Gastrocnemius medialis (tissue), 4 donors: ENCODE results near the gene MACROD2. TPM values are rescaled to one million over a fixed set of nuclear protein-coding genes. Genes with fewer than 3 reads are reported as not detected.
A peak's percentile ranks its signal among the peaks of the same experiment; 100 is the strongest.

Source experiments
- ATAC-seq, 2 donors: fragments of 150-250 bp; one replicate each; pipeline ENCODE4 v1.9.1; 2016
- DNase-seq, 2 donors: peaks; one replicate each; pipeline ENCODE4 v3.0.0-alpha.2; 2019
- H3K27ac ChIP-seq, 4 donors: fragments of 200-600 bp; sonication (generic); 1 replicate in 1 of 4; 2 replicates in 3 of 4; pipeline ENCODE4 v1.5.1; 2016 to 2018; ENCODE audit warnings: mild to moderate bottlenecking in 2 of 4, moderate library complexity in 1 of 4
- H3K27me3 ChIP-seq, 3 donors: fragments of 200-600 bp; sonication (generic) in 2 of 3; 1 replicate in 1 of 3; 2 replicates in 2 of 3; pipeline versions ENCODE4 v1.5.1 to v1.6.0; 2016 to 2019; ENCODE audit warnings: mild to moderate bottlenecking in 1 of 3, moderate library complexity in 1 of 3
- H3K36me3 ChIP-seq, 2 donors: fragments of 200-600 bp; sonication (generic) in 1 of 2; one replicate each; pipeline ENCODE4 v1.5.1; 2017 to 2018
- H3K4me1 ChIP-seq, 2 donors: fragments of 200-600 bp; sonication (generic) in 1 of 2; one replicate each; pipeline ENCODE4 v1.5.1; 2016 to 2017; ENCODE audit warnings: mild to moderate bottlenecking in 2 of 2
- H3K4me3 ChIP-seq, 4 donors: fragments of 200-600 bp; sonication (generic) in 3 of 4; 1 replicate in 1 of 4; 2 replicates in 3 of 4; pipeline ENCODE4 v1.5.1; 2016 to 2019; ENCODE audit warnings: mild to moderate bottlenecking in 2 of 4
- H3K9me3 ChIP-seq, 3 donors: fragments of 200-600 bp; sonication (generic) in 2 of 3; 1 replicate in 1 of 3; 2 replicates in 2 of 3; pipeline ENCODE4 v1.5.1; 2016 to 2019
- CTCF ChIP-seq, 5 experiments: fragments of 450-650 bp in 3 of 5; fragments of 200-600 bp in 2 of 5; sonication (generic) in 2 of 5; IDR thresholded peaks in 4 of 5; conservative IDR thresholded peaks in 1 of 5; 1 replicate in 4 of 5; 2 replicates in 1 of 5; pipeline ENCODE4 v1.5.1; 2016 to 2019; ENCODE audit warnings: antibody characterized with exemption in 5 of 5, mild to moderate bottlenecking in 3 of 5, moderate library complexity in 3 of 5
- POLR2A ChIP-seq, 2 donors: fragments of 450-650 bp; IDR thresholded peaks; one replicate each; pipeline ENCODE4 v1.6.1; 2017; ENCODE audit warnings: antibody characterized with exemption in 2 of 2, mild to moderate bottlenecking in 2 of 2, moderate library complexity in 2 of 2
- in situ Hi-C, 4 donors: fragments of 200-750 bp; cut with MboI; loops; one replicate each; pipeline versions ENCODE4 v1.15.0 to v1.8.0; 2017; ENCODE audit warnings: low sequenced_read_pairs in 4 of 4
- intact Hi-C: fragments of 100-400 bp; cut with DNase I; formaldehyde crosslinking; loops from one replicate; pipeline ENCODE4 v1.15.1; 2023; ENCODE audit warnings: low total_unique reads
- total RNA-seq, 4 donors: library from RNA; depleted of rRNA; stranded (reverse); fragments of >200 nt; gene quantifications; one replicate each; pipeline versions ENCODE4 v1.1.0 to v1.2.3, GENCODE V29; 2016

The MACROD2 gene
- total RNA-seq, 4 donors from 2014 or later = 1.8 to 10.2 (median 3.6) TPM

GRCh38 chr20:13996265-13996664, 949 bp downstream of the MACROD2 start:
- no peaks in the 10 kb centered on the region for H3K27me3 ChIP-seq
- in situ Hi-C loops (no loop called here), intact Hi-C loops (loop anchor here (2.0 kb wide), 1 partner anchor 175 kb away; no protein-coding TSS in a partner anchor)
- TF ChIP-seq CTCF (IDR thresholded peaks at IDR 0.05 in 4 of 5, conservative IDR thresholded peaks at IDR 0.05 in 1 of 5) = no peak
- TF ChIP-seq POLR2A (IDR thresholded peaks at IDR 0.05) = no peak
- no peak for DNase-seq
- H3K4me3 ChIP-seq = peak overlapping the region; percentile 68 to 80 (median 76)
- no peak for ATAC-seq
- H3K4me1 ChIP-seq = no peaks in the 10 kb centered on the region
- no peaks in the 10 kb centered on the region for H3K9me3 ChIP-seq
- peak overlapping the region; percentile 84 to 87 (median 86) for H3K27ac ChIP-seq
- no peaks in the 10 kb centered on the region for H3K36me3 ChIP-seq

GRCh38 chr20:14000917-14001316, 5.6 kb downstream of the MACROD2 start:
- no peak for ATAC-seq
- no peaks in the 10 kb centered on the region for H3K27me3 ChIP-seq
- no peak overlapping the region for H3K27ac ChIP-seq
- no peak overlapping the region for H3K4me3 ChIP-seq
- intact Hi-C loops (no loop called here), in situ Hi-C loops (no loop called here)
- no peak for DNase-seq
- H3K36me3 ChIP-seq = no peaks in the 10 kb centered on the region
- no peaks in the 10 kb centered on the region for H3K4me1 ChIP-seq
- H3K9me3 ChIP-seq = no peaks in the 10 kb centered on the region
- TF ChIP-seq CTCF (IDR thresholded peaks at IDR 0.05 in 4 of 5, conservative IDR thresholded peaks at IDR 0.05 in 1 of 5) (no peak), POLR2A (IDR thresholded peaks at IDR 0.05) (no peak)

DNA sequence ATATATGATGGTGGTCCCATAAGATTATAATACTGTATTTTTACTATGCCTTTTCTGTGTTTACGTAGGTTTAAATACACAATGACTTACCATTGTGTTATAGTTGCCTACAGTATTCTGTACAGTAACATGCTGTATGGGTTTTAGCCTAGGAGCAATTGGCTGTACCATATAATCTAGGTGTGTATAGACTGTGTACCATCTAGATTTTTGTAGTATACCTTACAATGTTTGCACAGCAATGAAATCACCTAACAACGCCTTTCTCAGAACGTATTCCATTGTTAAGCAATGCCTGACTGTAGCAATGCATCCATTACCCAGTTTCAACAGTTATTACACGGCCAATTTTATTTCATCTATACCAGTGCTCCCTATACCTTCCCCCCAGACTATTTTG, 10.7 kb downstream of the MACROD2 start:
- Histone ChIP-seq H3K27me3 (no peaks in the 10 kb centered on the region), H3K4me3 (no peak overlapping the region), H3K9me3 (no peaks in the 10 kb centered on the region), H3K4me1 (no peaks in the 10 kb centered on the region), H3K27ac (no peak overlapping the region), H3K36me3 (no peaks in the 10 kb centered on the region)
- no peak for ATAC-seq
- in situ Hi-C loops (no loop called here), intact Hi-C loops (no loop called here)
- TF ChIP-seq CTCF (IDR thresholded peaks at IDR 0.05 in 4 of 5, conservative IDR thresholded peaks at IDR 0.05 in 1 of 5) (no peak), POLR2A (IDR thresholded peaks at IDR 0.05) (no peak)
- DNase-seq = no peak

- ATAC-seq = no peak
- TF ChIP-seq POLR2A (IDR thresholded peaks at IDR 0.05) = no peak
- no peak for TF ChIP-seq CTCF (IDR thresholded peaks at IDR 0.05 in 4 of 5, conservative IDR thresholded peaks at IDR 0.05 in 1 of 5)
Observed at GRCh38 chr20:14009208-14009607, 13.9 kb downstream of the MACROD2 start.

DNA sequence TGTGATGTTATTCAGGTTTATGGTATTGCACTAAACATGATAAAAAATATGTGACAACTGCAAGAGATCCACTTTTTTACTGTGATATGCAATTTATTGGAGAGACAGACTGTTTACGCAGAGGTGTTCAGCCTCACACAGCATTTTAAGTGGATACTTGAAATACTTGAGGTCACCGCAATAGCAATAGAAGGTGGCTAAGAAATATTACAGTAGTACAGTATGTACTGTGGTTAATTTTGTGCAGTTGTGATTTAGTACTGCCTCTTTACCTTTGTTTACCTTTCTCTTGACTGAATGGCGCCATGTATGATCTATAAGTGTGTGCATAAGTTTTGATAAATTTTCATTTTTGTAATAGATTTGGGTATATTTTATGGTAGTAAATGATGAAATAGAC, 17.4 kb downstream of the MACROD2 start:
- intact Hi-C loops = no loop called here
- Histone ChIP-seq H3K9me3 (no peaks in the 10 kb centered on the region), H3K4me1 (no peaks in the 10 kb centered on the region), H3K36me3 (no peaks in the 10 kb centered on the region), H3K4me3 (no peak overlapping the region), H3K27ac (no peak overlapping the region), H3K27me3 (no peaks in the 10 kb centered on the region)
- in situ Hi-C loops = no loop called here
- TF ChIP-seq CTCF (IDR thresholded peaks at IDR 0.05 in 4 of 5, conservative IDR thresholded peaks at IDR 0.05 in 1 of 5) = no peak
- no peak for TF ChIP-seq POLR2A (IDR thresholded peaks at IDR 0.05)
- no peak for ATAC-seq
- DNase-seq = no peak

More at GRCh38 chr20:14009208-14009607, 13.9 kb downstream of the MACROD2 start:
- H3K4me3 ChIP-seq = no peak overlapping the region
- no peaks in the 10 kb centered on the region for H3K36me3 ChIP-seq
- DNase-seq = no peak
- no peaks in the 10 kb centered on the region for H3K4me1 ChIP-seq
- in situ Hi-C loops (no loop called here), intact Hi-C loops (no loop called here)
- H3K27me3 ChIP-seq = no peaks in the 10 kb centered on the region
- no peak overlapping the region for H3K27ac ChIP-seq
- no peaks in the 10 kb centered on the region for H3K9me3 ChIP-seq
